Mucosa of descending colon (tissue), 3 donors: Measurements from ENCODE around the gene RAPGEF5. TPM values are rescaled to one million over a fixed set of nuclear protein-coding genes. Genes with fewer than 3 reads are reported as not detected.

Source experiments
- ATAC-seq: fragments of 200-7000 bp; cut with Tn5 transposase; one replicate; pipeline ENCODE4 v1.9.1; 2020; ENCODE audit warnings: mild to moderate bottlenecking, moderate library complexity
- DNase-seq, 3 donors: peaks; one replicate each; pipeline ENCODE4 v3.0.0-alpha.2; 2020
- H3K36me3 ChIP-seq: fragments of 200-600 bp; one replicate; pipeline ENCODE4 v1.8.0; 2021; ENCODE audit warnings: low read depth, mild to moderate bottlenecking
- H3K4me1 ChIP-seq: fragments of 200-600 bp; one replicate; pipeline ENCODE4 v1.8.0; 2021; ENCODE audit warnings: low read depth, mild to moderate bottlenecking
- H3K4me3 ChIP-seq: fragments of 200-600 bp; one replicate; pipeline ENCODE4 v1.8.0; 2021; ENCODE audit warnings: mild to moderate bottlenecking
- H3K9me3 ChIP-seq: fragments of 200-600 bp; one replicate; pipeline ENCODE4 v1.8.0; 2021; ENCODE audit warnings: mild to moderate bottlenecking
- CTCF ChIP-seq: fragments of 200-600 bp; IDR thresholded peaks from one replicate; pipeline ENCODE4 v1.8.0; 2022; ENCODE audit warnings: antibody characterized with exemption, mild to moderate bottlenecking
- intact Hi-C, 2 donors: fragments of 100-400 bp; cut with DNase I in 1 of 2; cut with micrococcal nuclease in 1 of 2; formaldehyde crosslinking; loops; one replicate each; pipeline versions ENCODE4 v1.11.0 to v1.11.1; 2022; cut with DNase I, micrococcal nuclease
- total RNA-seq, 3 donors: library from RNA; stranded (reverse); fragmentation: NEBNext Ultra II Directional in 2 of 3; extraction: Animal tissue kit (Norgen Biotek cat#: 25700) in 2 of 3; gene quantifications; one replicate each; pipeline versions ENCODE4 v1.2.1 to v1.2.4, GENCODE V29; 2021 to 2023
- donor health status: DM: no; HTN: no; CAD: no; lungs with moderate emphysema.
- donor health status: DM: no; HTN: no; CAD: no.
- donor health status: DM: no; HTN: yes; CAD: no.

Gene RAPGEF5
- total RNA-seq, 3 donors from 2014 or later = 34.7 to 87.8 (median 59.5) TPM

- DNase-seq = no peak
- Histone ChIP-seq H3K4me1 (no peaks in the 10 kb centered on the region), H3K4me3 (no peak overlapping the region), H3K36me3 (no peaks in the 10 kb centered on the region), H3K9me3 (no peaks in the 10 kb centered on the region)
- no peak for ATAC-seq
- intact Hi-C loops = no loop called here
- TF ChIP-seq CTCF = no peak
These were observed 203.4 kb downstream of the RAPGEF5 start for GRCh38 chr7:22153432-22154142.

- H3K9me3 ChIP-seq = no peaks in the 10 kb centered on the region
- DNase-seq = no peak
- H3K4me1 ChIP-seq = no peaks in the 10 kb centered on the region
- H3K4me3 ChIP-seq = no peak overlapping the region
- intact Hi-C loops = no loop called here
- ATAC-seq = no peak
- TF ChIP-seq CTCF = no peak
- no peaks in the 10 kb centered on the region for H3K36me3 ChIP-seq
These were observed 204.3 kb downstream of the RAPGEF5 start for GRCh38 chr7:22152690-22153089.

- ATAC-seq (no peak), DNase-seq (no peak)
- Histone ChIP-seq H3K9me3 (no peaks in the 10 kb centered on the region), H3K4me3 (no peak overlapping the region), H3K4me1 (no peaks in the 10 kb centered on the region), H3K36me3 (no peaks in the 10 kb centered on the region)
- no peak for TF ChIP-seq CTCF
- intact Hi-C loops = no loop called here
These were observed 205.1 kb downstream of the RAPGEF5 start for GRCh38 chr7:22151901-22152300.

GRCh38 chr7:22150221-22150620 lies 206.7 kb downstream of the RAPGEF5 start:
- Histone ChIP-seq H3K4me1 (no peaks in the 10 kb centered on the region), H3K9me3 (no peaks in the 10 kb centered on the region), H3K4me3 (no peak overlapping the region), H3K36me3 (no peaks in the 10 kb centered on the region)
- intact Hi-C loops = no loop called here
- no peak for ATAC-seq
- no peak for DNase-seq
- TF ChIP-seq CTCF = no peak

- intact Hi-C loops = no loop called here
- H3K36me3 ChIP-seq = no peaks in the 10 kb centered on the region
- no peak for ATAC-seq
- no peak overlapping the region for H3K4me3 ChIP-seq
- H3K4me1 ChIP-seq = no peaks in the 10 kb centered on the region
- no peak for TF ChIP-seq CTCF
- DNase-seq = no peak
- H3K9me3 ChIP-seq = no peaks in the 10 kb centered on the region
These were observed 209.1 kb downstream of the RAPGEF5 start for GRCh38 chr7:22147868-22148267.
